CD4-positive, alpha-beta T cell treated with Interleukin-12 subunit alpha and Interleukin-12 subunit beta, for 1 hour (primary cell): ENCODE data around the gene KISS1.
A peak's percentile ranks its signal among the peaks of the same experiment; 100 is the strongest.

ENCODE experiments used
- DNase-seq: peaks from one replicate; pipeline ENCODE4 v3.0.0-alpha.2; 2020

The KISS1 gene

GRCh38 chr1:204190212-204191211 is 5.8 kb downstream of the KISS1 start:
- DNase-seq: no peak

GRCh38 chr1:204188959-204189639 is 7.2 kb downstream of the KISS1 start:
- DNase-seq: no peak

- no peak for DNase-seq
These were observed 9.7 kb downstream of the KISS1 start for GRCh38 chr1:204186597-204186996.

GRCh38 chr1:204181116-204181515 is 15.2 kb downstream of the KISS1 start:
- no peak for DNase-seq

GRCh38 chr1:204180133-204180532 is 16.2 kb downstream of the KISS1 start:
- no peak for DNase-seq

- DNase-seq: no peak
These were observed 17.6 kb downstream of the KISS1 start for GRCh38 chr1:204178487-204179281.

- no peak for DNase-seq
These were observed 19.2 kb downstream of the KISS1 start for GRCh38 chr1:204177133-204177532.

- no peak for DNase-seq
These were observed 20.2 kb downstream of the KISS1 start for GRCh38 chr1:204176049-204176448.

GRCh38 chr1:204174958-204175357 is 21.3 kb downstream of the KISS1 start:
- no peak for DNase-seq

GRCh38 chr1:204172404-204173029 is 23.8 kb downstream of the KISS1 start:
- no peak for DNase-seq

GRCh38 chr1:204171751-204172178 is 24.5 kb downstream of the KISS1 start:
- DNase-seq: no peak

- DNase-seq: no peak
These were observed 25.7 kb downstream of the KISS1 start for GRCh38 chr1:204170494-204171155.

- DNase-seq: no peak
These were observed 26.4 kb downstream of the KISS1 start for GRCh38 chr1:204169858-204170257.

GRCh38 chr1:204167730-204168129 is 28.6 kb downstream of the KISS1 start:
- no peak for DNase-seq

- DNase-seq: no peak
These were observed 30.1 kb downstream of the KISS1 start, which contains the start of gene REN for GRCh38 chr1:204166219-204166618. TSS of gene REN (minus strand) at chr1:204166337. CDS start at chr1:204166293, 44 bp downstream.

- peak; percentile 77 for DNase-seq
These were observed 33.7 kb downstream of the KISS1 start for GRCh38 chr1:204162494-204163074.

GRCh38 chr1:204161609-204162493 is 34.4 kb downstream of the KISS1 start:
- no peak for DNase-seq

- no peak for DNase-seq
These were observed 38.3 kb downstream of the KISS1 start for GRCh38 chr1:204157962-204158361.

GRCh38 chr1:204155881-204156280 is 40.4 kb downstream of the KISS1 start:
- no peak for DNase-seq

GRCh38 chr1:204154568-204155255 is 41.6 kb downstream of the KISS1 start:
- DNase-seq: no peak
